H9 (cell line): ENCODE measurements around the gene MGLL. TPM values are rescaled to one million over a fixed set of nuclear protein-coding genes. Genes with fewer than 3 reads are reported as not detected.

Source experiments
- DNase-seq: peaks from one replicate; pipeline ENCODE4 v3.0.0-alpha.2; 2017
- H2AFZ ChIP-seq: one replicate; pipeline ENCODE4 v1.6.1; 2013; ENCODE audit warnings: mild to moderate bottlenecking, low read length, control low read depth, moderate library complexity
- H2AK5ac ChIP-seq: 2 replicates; pipeline ENCODE4 v1.6.1; 2013; ENCODE audit warnings: low read length, control low read depth, mixed read lengths; ENCODE audit not compliant: insufficient read length
- H2BK120ac ChIP-seq: one replicate; pipeline ENCODE4 v1.6.1; 2013; ENCODE audit warnings: low read depth, mild to moderate bottlenecking, low read length, control low read depth, inconsistent platforms; ENCODE audit not compliant: poor library complexity, severe bottlenecking
- H2BK12ac ChIP-seq: 2 replicates; pipeline ENCODE4 v1.6.1; 2013; ENCODE audit warnings: low read length, control low read depth, mixed read lengths, low read depth; ENCODE audit not compliant: insufficient read length
- H2BK15ac ChIP-seq: 2 replicates; pipeline ENCODE4 v1.6.1; 2013; ENCODE audit warnings: low read depth, low read length, control low read depth
- H2BK20ac ChIP-seq: one replicate; pipeline ENCODE4 v1.6.1; 2013; ENCODE audit warnings: low read depth, mild to moderate bottlenecking, low read length, control low read depth, inconsistent platforms; ENCODE audit not compliant: poor library complexity, severe bottlenecking
- H2BK5ac ChIP-seq: 2 replicates; pipeline ENCODE4 v1.6.1; 2013; ENCODE audit warnings: low read length, control low read depth, mixed read lengths; ENCODE audit not compliant: insufficient read length
- H3K14ac ChIP-seq: 2 replicates; pipeline ENCODE4 v1.6.1; 2013; ENCODE audit warnings: low read length, control low read depth; ENCODE audit not compliant: insufficient read depth
- H3K18ac ChIP-seq: 2 replicates; pipeline ENCODE4 v1.6.1; 2013; ENCODE audit warnings: low read depth, mild to moderate bottlenecking, mixed read lengths, low read length, control low read depth; ENCODE audit not compliant: insufficient read length
- H3K23ac ChIP-seq: 2 replicates; pipeline ENCODE4 v1.6.1; 2013; ENCODE audit warnings: low read length, control low read depth, mixed read lengths, low read depth; ENCODE audit not compliant: insufficient read length
- H3K23me2 ChIP-seq: 2 replicates; pipeline ENCODE4 v1.6.1; 2013; ENCODE audit warnings: low read depth, mild to moderate bottlenecking, mixed read lengths, low read length, control low read depth; ENCODE audit not compliant: insufficient read length, poor library complexity, severe bottlenecking
- H3K27ac ChIP-seq: 2 replicates; pipeline ENCODE4 v1.5.1; 2013; ENCODE audit warnings: low read length, control low read depth, mixed read lengths, low read depth; ENCODE audit not compliant: insufficient read length
- H3K27me3 ChIP-seq: 2 replicates; pipeline ENCODE4 v1.6.1; 2013; ENCODE audit warnings: low read length, control low read depth, inconsistent platforms; ENCODE audit not compliant: insufficient read depth
- H3K4ac ChIP-seq: 2 replicates; pipeline ENCODE4 v1.6.1; 2013; ENCODE audit warnings: low read depth, mild to moderate bottlenecking, control low read depth, inconsistent platforms, low read length, moderate library complexity
- H3K4me1 ChIP-seq: 2 replicates; pipeline ENCODE4 v1.6.1; 2013; ENCODE audit warnings: low read length, control low read depth, inconsistent platforms; ENCODE audit not compliant: insufficient read depth
- H3K4me2 ChIP-seq: 2 replicates; pipeline ENCODE4 v1.6.1; 2013; ENCODE audit warnings: low read length, control low read depth, mixed read lengths; ENCODE audit not compliant: insufficient read length, insufficient read depth
- H3K56ac ChIP-seq: 2 replicates; pipeline ENCODE4 v1.6.1; 2013; ENCODE audit warnings: low read depth, mild to moderate bottlenecking, mixed read lengths, low read length, control low read depth; ENCODE audit not compliant: insufficient read length
- H3K79me1 ChIP-seq: 2 replicates; pipeline ENCODE4 v1.6.1; 2013; ENCODE audit warnings: low read depth, mild to moderate bottlenecking, moderate library complexity, low read length, control low read depth, inconsistent platforms; ENCODE audit not compliant: insufficient read depth, poor library complexity, severe bottlenecking
- H3K79me2 ChIP-seq: 2 replicates; pipeline ENCODE4 v1.6.1; 2013; ENCODE audit warnings: low read length, control low read depth, inconsistent platforms; ENCODE audit not compliant: insufficient read depth
- H3K9ac ChIP-seq: 2 replicates; pipeline ENCODE4 v1.6.1; 2013; ENCODE audit warnings: low read length, control low read depth, mixed read lengths; ENCODE audit not compliant: insufficient read length; ENCODE audit errors: extremely low read depth
- H3K9me3 ChIP-seq: one replicate; pipeline ENCODE4 v1.6.1; 2013; ENCODE audit warnings: low read depth, low read length, inconsistent platforms; ENCODE audit not compliant: control insufficient read depth
- H3T11ph ChIP-seq: one replicate; pipeline ENCODE4 v1.6.1; 2013; ENCODE audit warnings: mild to moderate bottlenecking, low read length, control low read depth, inconsistent platforms
- H4K20me1 ChIP-seq: one replicate; pipeline ENCODE4 v1.6.1; 2013; ENCODE audit not compliant: control insufficient read depth, insufficient read length, insufficient read depth
- H4K5ac ChIP-seq: 2 replicates; pipeline ENCODE4 v1.6.1; 2013; ENCODE audit warnings: low read depth, mild to moderate bottlenecking, mixed read lengths, low read length, control low read depth; ENCODE audit not compliant: insufficient read length
- H4K8ac ChIP-seq: replicated peaks from 2 replicates; pipeline ENCODE4 v1.6.1; 2013; ENCODE audit warnings: low read length, control low read depth, mixed read lengths, low read depth; ENCODE audit not compliant: insufficient read length
- H4K91ac ChIP-seq: 2 replicates; pipeline ENCODE4 v1.6.1; 2013; ENCODE audit warnings: low read depth, mild to moderate bottlenecking, moderate library complexity, mixed read lengths, low read length, control low read depth; ENCODE audit not compliant: insufficient read length
- H3K27ac Mint-ChIP-seq, 3 experiments: 2 replicates in 2 of 3; 3 replicates in 1 of 3; pipeline ENCODE4 v1.8.0; 2020 to 2021; ENCODE audit warnings: mixed read lengths in 3 of 3, mild to moderate bottlenecking in 1 of 3, moderate library complexity in 1 of 3
- H3K27me3 Mint-ChIP-seq: 2 replicates; pipeline ENCODE4 v1.8.0; 2021; ENCODE audit warnings: low read depth, mild to moderate bottlenecking, moderate library complexity, mixed read lengths
- H3K36me3 Mint-ChIP-seq, 3 experiments: 2 replicates in 2 of 3; 3 replicates in 1 of 3; pipeline ENCODE4 v1.8.0; 2020 to 2021; ENCODE audit warnings: low read depth in 3 of 3, mixed read lengths in 3 of 3; ENCODE audit not compliant: insufficient read depth in 1 of 3
- H3K4me1 Mint-ChIP-seq, 2 experiments: 2 replicates each; pipeline ENCODE4 v1.8.0; 2020; ENCODE audit warnings: mixed read lengths in 2 of 2
- H3K4me3 Mint-ChIP-seq, 2 experiments: 2 replicates in 1 of 2; 3 replicates in 1 of 2; pipeline ENCODE4 v1.8.0; 2020 to 2021; ENCODE audit warnings: mild to moderate bottlenecking in 2 of 2, mixed read lengths in 2 of 2, moderate library complexity in 1 of 2
- H3K9me3 Mint-ChIP-seq, 2 experiments: 2 replicates in 1 of 2; 3 replicates in 1 of 2; pipeline ENCODE4 v1.8.0; 2020; ENCODE audit warnings: mild to moderate bottlenecking in 2 of 2, mixed read lengths in 2 of 2, moderate library complexity in 1 of 2
- WGBS: extraction: QIAGEN DNeasy Blood & Tissue Kit; methylation state at CpG from one replicate; pipeline ENCODE4 v1.1.7; 2013; ENCODE audit warnings: missing lambda C conversion rate, low lambda C conversion rate, mixed read lengths; ENCODE audit not compliant: insufficient read length; ENCODE audit errors: extremely low coverage; 5-methylcytosine and 5-hydroxymethylcytosine counted together
- total RNA-seq: library from RNA; stranded (reverse); gene quantifications from 2 replicates; pipeline ENCODE4 v1.2.1, GENCODE V29; 2021
- TF ChIP-seq, protein P1 (sequence below): fragments of 200-600 bp; sonication (generic); conservative IDR thresholded peaks from 3 replicates; pipeline ENCODE4 v1.8.0; 2021; ENCODE audit warnings: antibody characterized with exemption, mild to moderate bottlenecking

The MGLL gene
- total RNA-seq, 1 experiment from 2014 or later: 0.11 TPM

DNA sequence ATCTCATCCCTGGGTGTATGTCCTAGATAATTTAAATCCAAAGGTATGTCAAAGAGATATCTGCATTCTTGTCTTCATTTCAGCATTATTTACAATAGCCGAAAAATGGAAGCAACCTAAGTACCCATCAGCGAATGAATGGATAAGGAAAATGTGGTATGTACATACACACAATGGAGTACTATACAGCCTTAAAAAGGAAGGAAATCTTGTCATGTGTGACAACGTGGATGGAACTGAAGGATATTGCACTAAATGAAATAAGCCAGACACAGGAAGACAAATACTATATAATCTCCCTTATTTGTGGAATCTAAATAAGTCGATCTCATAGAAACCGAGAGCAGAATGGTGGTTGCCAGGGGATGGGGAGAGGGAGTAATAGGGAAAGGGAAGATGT lies 16.8 kb upstream of the MGLL start:
- H3K4me1 Mint-ChIP-seq: peaks cover 3 to 7% of the 10 kb centered on the region in 2 experiments; a peak in 2 of 4 replicates
- no peak for DNase-seq
- H3K9ac ChIP-seq: no peak overlapping the region

More for the DNA sequence above, 16.8 kb upstream of the MGLL start:
- Histone ChIP-seq H2AK5ac (no peak overlapping the region), H2BK20ac (no peak overlapping the region), H2AFZ (no peak overlapping the region), H3K23ac (no peak overlapping the region), H3K27me3 (no peaks in the 10 kb centered on the region), H3T11ph (no peak overlapping the region), H3K4me2 (no peak overlapping the region), H3K4ac (no peak overlapping the region), H3K56ac (no peak overlapping the region), H4K20me1 (no peaks in the 10 kb centered on the region), H2BK5ac (no peak overlapping the region), H4K8ac (no peak overlapping the region), H3K14ac (no peak overlapping the region), H3K23me2 (no peaks in the 10 kb centered on the region), H3K18ac (no peak overlapping the region), H3K79me1 (no peaks in the 10 kb centered on the region), H3K4me1 (no peaks in the 10 kb centered on the region), H2BK120ac (no peak overlapping the region), H3K79me2 (no peaks in the 10 kb centered on the region), H4K5ac (no peak overlapping the region), H2BK12ac (no peak overlapping the region), H4K91ac (no peak overlapping the region), H3K27ac (no peak overlapping the region), H3K9me3 (no peaks in the 10 kb centered on the region), H2BK15ac (no peak overlapping the region)
- H3K36me3 Mint-ChIP-seq: no peaks in the 10 kb centered on the region
- H3K27ac Mint-ChIP-seq: no peak overlapping the region
- H3K4me3 Mint-ChIP-seq: no peak overlapping the region
- peaks cover 3% of the 10 kb centered on the region for H3K27me3 Mint-ChIP-seq
- WGBS: no CpG with 5 or more reads among the region's 5 CpGs
- H3K9me3 Mint-ChIP-seq: peaks cover 2 to 3% of the 10 kb centered on the region in 2 experiments; a peak in 3 of 5 replicates
- TF ChIP-seq, protein P1, sequence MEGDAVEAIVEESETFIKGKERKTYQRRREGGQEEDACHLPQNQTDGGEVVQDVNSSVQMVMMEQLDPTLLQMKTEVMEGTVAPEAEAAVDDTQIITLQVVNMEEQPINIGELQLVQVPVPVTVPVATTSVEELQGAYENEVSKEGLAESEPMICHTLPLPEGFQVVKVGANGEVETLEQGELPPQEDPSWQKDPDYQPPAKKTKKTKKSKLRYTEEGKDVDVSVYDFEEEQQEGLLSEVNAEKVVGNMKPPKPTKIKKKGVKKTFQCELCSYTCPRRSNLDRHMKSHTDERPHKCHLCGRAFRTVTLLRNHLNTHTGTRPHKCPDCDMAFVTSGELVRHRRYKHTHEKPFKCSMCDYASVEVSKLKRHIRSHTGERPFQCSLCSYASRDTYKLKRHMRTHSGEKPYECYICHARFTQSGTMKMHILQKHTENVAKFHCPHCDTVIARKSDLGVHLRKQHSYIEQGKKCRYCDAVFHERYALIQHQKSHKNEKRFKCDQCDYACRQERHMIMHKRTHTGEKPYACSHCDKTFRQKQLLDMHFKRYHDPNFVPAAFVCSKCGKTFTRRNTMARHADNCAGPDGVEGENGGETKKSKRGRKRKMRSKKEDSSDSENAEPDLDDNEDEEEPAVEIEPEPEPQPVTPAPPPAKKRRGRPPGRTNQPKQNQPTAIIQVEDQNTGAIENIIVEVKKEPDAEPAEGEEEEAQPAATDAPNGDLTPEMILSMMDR: no peak
